ENCODE data around the gene SHC3.

- TF ChIP-seq CTCF (IDR thresholded peaks at IDR 0.05), result no peak
- TF ChIP-seq POLR2A (IDR thresholded peaks at IDR 0.05), result no peak
These were observed 134.5 kb downstream of the SHC3 start for GRCh38 chr9:89044104-89044503.

Measured in esophagus squamous epithelium (tissue), 4 donors.